ENCODE results near the gene FASN.

The FASN gene

DNA sequence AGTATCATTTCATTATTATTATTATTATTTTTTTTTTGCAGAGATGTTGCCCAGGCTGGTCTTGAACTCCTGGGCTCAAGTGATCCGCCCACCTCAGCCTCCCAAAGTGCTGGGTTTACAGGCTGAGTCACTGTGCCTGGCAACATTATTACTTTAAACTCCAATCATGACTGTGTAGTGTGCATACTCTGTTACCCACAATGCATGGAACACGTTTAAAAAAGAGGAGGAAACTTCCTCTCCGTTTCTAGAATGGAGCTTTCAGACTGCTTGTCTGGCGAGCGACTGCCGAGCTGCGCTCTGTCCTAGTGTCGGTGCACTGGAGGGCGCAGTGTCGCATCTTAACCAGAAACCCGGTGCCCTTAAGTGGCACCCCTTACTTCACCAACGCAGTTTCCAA lies 22.1 kb upstream of the FASN start:
- TF ChIP-seq, protein P1, sequence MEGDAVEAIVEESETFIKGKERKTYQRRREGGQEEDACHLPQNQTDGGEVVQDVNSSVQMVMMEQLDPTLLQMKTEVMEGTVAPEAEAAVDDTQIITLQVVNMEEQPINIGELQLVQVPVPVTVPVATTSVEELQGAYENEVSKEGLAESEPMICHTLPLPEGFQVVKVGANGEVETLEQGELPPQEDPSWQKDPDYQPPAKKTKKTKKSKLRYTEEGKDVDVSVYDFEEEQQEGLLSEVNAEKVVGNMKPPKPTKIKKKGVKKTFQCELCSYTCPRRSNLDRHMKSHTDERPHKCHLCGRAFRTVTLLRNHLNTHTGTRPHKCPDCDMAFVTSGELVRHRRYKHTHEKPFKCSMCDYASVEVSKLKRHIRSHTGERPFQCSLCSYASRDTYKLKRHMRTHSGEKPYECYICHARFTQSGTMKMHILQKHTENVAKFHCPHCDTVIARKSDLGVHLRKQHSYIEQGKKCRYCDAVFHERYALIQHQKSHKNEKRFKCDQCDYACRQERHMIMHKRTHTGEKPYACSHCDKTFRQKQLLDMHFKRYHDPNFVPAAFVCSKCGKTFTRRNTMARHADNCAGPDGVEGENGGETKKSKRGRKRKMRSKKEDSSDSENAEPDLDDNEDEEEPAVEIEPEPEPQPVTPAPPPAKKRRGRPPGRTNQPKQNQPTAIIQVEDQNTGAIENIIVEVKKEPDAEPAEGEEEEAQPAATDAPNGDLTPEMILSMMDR (IDR thresholded peaks at IDR 0.05), result no peak

GRCh38 chr17:82118815-82119380 lies 20.9 kb upstream of the FASN start:
- TF ChIP-seq, protein P1 (IDR thresholded peaks at IDR 0.05), result no peak

DNA sequence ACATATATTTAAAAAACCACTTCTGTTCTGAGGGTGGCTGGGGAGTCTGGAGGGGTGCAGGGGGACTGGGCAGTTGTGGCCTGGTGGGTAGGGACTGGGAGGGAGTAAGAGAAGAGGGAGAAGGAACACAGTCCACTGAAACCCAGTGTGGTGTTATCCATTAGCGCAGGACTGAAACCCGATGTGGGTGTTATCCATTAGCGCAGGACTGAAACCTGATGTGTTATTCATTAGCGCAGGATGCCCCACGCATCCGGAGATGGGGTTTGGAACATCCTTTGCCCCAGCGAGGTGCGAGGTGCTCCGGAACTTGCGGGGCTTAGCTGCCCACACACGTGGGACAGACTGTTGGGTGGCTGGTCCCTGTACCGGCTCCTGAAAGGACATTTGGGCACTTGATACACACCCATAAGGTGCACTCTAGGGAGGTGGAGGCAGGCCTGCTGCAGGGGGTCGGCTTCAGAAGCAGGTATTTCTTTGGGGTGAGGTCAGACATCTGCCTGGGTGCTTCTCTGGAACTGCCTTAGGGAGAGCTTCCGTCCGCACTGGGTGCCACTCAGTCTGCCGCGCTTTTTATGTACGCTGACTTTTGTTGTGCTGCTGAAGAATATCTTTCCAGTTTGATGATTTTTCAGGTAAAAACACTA lies 20.3 kb upstream of the FASN start:
- TF ChIP-seq, protein P1 (IDR thresholded peaks at IDR 0.05), result no peak

- TF ChIP-seq, protein P1 (IDR thresholded peaks at IDR 0.05), result no peak
Measured at GRCh38 chr17:82117139-82118090, 19.4 kb upstream of the FASN start.

DNA sequence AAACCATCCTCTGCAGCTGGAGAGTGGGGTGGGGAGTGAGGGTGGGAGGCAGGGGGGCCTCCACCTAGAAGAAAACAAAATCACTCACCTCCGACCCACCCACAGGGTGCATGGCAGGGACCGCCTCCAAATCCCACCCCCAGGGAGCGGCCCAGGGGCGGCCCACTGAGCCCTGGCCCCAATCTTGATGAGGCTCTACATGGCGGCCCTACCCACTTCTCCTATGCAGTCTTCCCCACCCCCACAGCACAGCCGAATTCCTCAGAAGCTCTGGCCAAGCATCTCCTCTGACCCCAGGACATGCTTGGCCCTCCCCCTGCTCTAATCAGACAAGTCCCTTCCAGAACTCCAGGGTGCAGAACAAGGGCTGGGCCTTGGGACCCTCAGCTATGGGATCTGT lies 18.2 kb upstream of the FASN start:
- TF ChIP-seq, protein P1 (IDR thresholded peaks at IDR 0.05), result no peak

- TF ChIP-seq, protein P1 (IDR thresholded peaks at IDR 0.05), result no peak
Measured at GRCh38 chr17:82114872-82115271, 16.8 kb upstream of the FASN start.

DNA sequence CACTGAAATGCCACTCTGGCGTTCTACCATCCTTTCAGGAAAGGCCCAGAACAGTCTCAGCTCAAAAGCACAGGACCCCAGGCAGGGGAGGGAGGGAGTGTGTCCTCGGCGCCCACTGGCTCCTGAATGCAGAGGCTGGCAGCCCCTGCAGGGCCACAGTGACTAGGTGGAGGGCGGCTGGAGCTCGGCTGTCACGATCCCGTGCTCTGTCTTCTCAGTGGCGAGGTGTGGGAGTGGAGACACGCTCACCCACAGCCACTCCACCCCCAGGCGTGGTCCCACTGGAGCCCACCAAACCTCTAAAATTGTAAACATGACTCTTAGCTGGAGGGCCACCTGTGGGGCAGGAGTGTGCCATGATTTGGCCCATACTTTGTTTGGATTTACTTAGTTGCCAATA lies 16.4 kb upstream of the FASN start:
- TF ChIP-seq, protein P1 (IDR thresholded peaks at IDR 0.05), result no peak
